ENCODE measurements around the gene GCC2. TPM values are rescaled to one million over a fixed set of nuclear protein-coding genes. Genes with fewer than 3 reads are reported as not detected.

GCC2 gene, protein sequence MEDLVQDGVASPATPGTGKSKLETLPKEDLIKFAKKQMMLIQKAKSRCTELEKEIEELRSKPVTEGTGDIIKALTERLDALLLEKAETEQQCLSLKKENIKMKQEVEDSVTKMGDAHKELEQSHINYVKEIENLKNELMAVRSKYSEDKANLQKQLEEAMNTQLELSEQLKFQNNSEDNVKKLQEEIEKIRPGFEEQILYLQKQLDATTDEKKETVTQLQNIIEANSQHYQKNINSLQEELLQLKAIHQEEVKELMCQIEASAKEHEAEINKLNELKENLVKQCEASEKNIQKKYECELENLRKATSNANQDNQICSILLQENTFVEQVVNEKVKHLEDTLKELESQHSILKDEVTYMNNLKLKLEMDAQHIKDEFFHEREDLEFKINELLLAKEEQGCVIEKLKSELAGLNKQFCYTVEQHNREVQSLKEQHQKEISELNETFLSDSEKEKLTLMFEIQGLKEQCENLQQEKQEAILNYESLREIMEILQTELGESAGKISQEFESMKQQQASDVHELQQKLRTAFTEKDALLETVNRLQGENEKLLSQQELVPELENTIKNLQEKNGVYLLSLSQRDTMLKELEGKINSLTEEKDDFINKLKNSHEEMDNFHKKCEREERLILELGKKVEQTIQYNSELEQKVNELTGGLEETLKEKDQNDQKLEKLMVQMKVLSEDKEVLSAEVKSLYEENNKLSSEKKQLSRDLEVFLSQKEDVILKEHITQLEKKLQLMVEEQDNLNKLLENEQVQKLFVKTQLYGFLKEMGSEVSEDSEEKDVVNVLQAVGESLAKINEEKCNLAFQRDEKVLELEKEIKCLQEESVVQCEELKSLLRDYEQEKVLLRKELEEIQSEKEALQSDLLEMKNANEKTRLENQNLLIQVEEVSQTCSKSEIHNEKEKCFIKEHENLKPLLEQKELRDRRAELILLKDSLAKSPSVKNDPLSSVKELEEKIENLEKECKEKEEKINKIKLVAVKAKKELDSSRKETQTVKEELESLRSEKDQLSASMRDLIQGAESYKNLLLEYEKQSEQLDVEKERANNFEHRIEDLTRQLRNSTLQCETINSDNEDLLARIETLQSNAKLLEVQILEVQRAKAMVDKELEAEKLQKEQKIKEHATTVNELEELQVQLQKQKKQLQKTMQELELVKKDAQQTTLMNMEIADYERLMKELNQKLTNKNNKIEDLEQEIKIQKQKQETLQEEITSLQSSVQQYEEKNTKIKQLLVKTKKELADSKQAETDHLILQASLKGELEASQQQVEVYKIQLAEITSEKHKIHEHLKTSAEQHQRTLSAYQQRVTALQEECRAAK (N-terminal part only)
- 6.6 TPM in 2 replicates for total RNA-seq

DNA sequence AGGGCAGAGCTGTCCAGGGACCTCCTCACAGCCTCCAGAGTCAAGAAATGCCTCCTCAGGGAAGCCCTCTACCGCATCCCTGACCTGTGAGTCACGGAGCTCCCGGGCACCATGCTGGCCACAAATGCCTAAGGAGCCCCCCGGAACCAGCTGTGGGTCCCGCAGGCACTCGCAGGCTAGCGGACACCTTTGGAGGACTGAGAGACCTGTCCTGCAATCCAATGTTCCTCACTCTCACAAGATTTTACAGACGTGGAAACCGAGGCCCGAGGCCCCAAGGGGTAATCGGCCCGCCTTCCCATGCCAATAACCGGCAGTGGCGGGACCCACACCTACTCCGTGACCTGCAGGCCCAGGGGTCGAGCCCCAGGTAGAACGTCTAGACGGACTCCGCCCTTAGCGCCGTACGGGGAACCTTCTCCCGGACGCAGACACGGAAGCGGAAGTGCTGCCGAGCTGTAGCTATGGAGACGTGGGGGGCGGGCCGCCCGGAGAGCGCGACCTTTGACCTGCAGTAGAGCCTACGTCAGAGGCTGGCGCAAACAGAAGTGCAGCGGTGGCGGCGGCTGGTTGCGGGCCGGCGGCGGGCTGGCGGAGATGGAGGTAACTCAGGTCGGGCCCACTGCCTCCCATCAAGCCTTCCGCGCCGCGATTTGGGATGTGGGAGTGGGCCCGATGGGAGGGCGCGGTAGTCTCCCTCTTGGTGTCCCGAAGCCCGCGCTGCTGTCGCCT lies at the start of gene GCC2:
Gene GCC2 (plus strand): TSS at position 529 of the 732 bp plus-strand sequence. CDS start 69 bp downstream, at position 598.

DNA sequence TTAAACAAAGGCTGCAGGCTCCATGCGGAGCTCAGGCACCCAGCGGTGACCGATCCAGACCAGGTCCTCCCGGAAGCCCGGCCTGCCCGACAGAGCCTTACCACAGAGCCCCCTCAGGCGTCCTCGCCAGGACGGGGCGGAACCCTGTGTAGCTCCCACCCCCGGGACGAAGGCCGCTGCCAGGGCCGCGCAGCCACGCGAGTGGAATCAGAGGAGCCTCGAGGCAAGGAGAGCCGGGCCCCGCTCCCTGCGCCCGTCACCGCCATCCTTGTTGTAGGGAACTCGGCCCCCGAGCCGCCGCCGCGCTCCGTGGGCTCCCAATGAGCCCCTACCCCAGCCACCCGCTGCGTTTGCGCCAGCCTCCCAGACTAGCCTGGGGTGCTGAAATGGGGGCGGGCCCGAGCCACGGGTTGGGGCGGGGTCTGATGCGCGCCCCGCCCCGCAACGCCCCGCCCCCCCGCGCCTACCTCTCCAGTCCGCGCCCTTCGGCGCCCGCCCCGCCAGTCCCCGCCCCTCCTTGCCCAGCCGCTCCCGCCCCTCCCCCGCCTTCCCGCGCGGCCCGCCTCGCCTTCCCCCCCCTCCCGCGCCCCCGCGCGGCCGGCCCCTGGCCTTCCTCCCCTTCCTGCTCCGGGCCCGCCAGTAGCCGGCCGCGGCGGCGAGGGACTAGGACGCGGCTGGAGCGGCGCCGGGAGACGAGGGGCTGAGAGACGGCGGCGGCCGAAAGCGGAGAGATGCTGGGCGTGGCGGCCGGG lies 85.0 kb downstream of the GCC2 start, which contains the start of gene LIMS1:
Gene LIMS1 (plus strand): TSS at position 639 of the 752 bp plus-strand sequence. CDS start 93 bp downstream, at position 732.

Other genes with a start within 250 kb of the GCC2 start
- not detected in 2 replicates for gene SULT1C3, start 209.2 kb upstream of the GCC2 start, total RNA-seq
- not detected in 2 replicates for gene SULT1C2, start 160.3 kb upstream of the GCC2 start, total RNA-seq
- gene SULT1C4, start 71.3 kb upstream of the GCC2 start, total RNA-seq, result not detected in 2 replicates
- 58.9 and 60.7 TPM in 2 replicates for gene LIMS1, start 85.3 kb downstream of the GCC2 start, total RNA-seq

All from airway epithelial cell (primary cell).